Stomach (tissue), 4 donors: Measurements from ENCODE around the gene WNT5B.

Experiments
- CTCF ChIP-seq, 7 experiments: fragments of 450-650 bp in 4 of 7; fragments of 200-600 bp in 3 of 7; sonication (generic) in 3 of 7; IDR thresholded peaks; one replicate each; pipeline ENCODE4 v1.5.1; 2016 to 2019; ENCODE audit warnings: antibody characterized with exemption in 7 of 7, control low read depth in 2 of 7, mild to moderate bottlenecking in 1 of 7
- EP300 ChIP-seq: sonication (generic); formaldehyde crosslinking; IDR thresholded peaks from one replicate; pipeline ENCODE4 v1.6.1; 2017; ENCODE audit warnings: antibody characterized with exemption
- POLR2A ChIP-seq, 4 donors: fragments of 450-650 bp; IDR thresholded peaks; one replicate each; pipeline ENCODE4 v1.6.1; 2016; ENCODE audit warnings: antibody characterized with exemption in 4 of 4, control low read depth in 2 of 4, mild to moderate bottlenecking in 1 of 4, moderate library complexity in 1 of 4
- POLR2AphosphoS5 ChIP-seq, 3 donors: sonication (generic); formaldehyde crosslinking; IDR thresholded peaks; one replicate each; pipeline ENCODE4 v1.6.1; 2016; ENCODE audit warnings: antibody characterized with exemption in 3 of 3

DNA sequence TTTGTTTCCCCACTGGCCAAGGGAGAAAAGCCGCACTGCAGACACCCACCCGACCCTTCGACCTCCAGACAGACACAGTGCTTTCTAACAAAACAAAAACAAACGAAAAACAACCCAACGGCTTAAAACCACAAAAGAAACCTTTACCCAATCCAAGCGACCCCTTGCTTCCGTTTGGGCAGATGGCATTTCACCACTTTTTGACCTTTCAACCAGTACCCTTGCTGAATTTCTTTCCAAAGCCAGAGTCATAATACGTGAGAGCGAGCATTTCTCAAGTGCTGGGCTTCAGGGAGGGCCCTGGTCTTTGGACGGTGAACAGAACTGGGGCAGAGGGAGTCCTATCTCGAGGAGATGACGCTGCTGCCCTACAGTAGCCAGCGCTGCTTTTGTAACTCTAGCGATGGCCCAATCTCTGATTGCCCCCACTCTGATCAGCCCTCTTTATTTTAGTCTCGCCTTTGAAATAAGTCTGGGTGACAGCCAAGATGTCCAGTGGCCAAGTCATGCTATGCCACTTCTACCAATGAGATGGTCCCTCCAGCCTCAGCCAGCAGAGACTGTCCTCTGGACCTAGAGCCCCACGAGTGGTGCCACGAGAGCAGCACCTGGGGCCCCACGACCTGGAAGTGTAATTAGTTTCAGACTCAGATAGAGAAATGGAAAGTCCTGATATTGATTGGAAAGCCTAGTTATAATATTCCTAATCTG, 40.0 kb downstream of the WNT5B start:
- TF ChIP-seq POLR2AphosphoS5 (IDR thresholded peaks at IDR 0.05) (no peak), CTCF (IDR thresholded peaks at IDR 0.05) (no peak), POLR2A (IDR thresholded peaks at IDR 0.05) (no peak), EP300 (no peak)
